ENCODE measurements around the gene PTPRQ.

Gene PTPRQ

GRCh38 chr12:80490329-80490728, 46.3 kb downstream of the PTPRQ start:
- Mint-ChIP-seq H3K36me3 (ENCODE audit: low read depth) (no peaks in the 10 kb centered on the region), H3K9me3 (no peaks in the 10 kb centered on the region), H3K4me1 (ENCODE audit: low read depth) (no peaks in the 10 kb centered on the region), H3K27ac (no peak overlapping the region), H3K27me3 (no peaks in the 10 kb centered on the region), H3K4me3 (no peak overlapping the region)
- intact Hi-C loops (cut with micrococcal nuclease): no loop called here

- Mint-ChIP-seq H3K36me3 (ENCODE audit: low read depth) (no peaks in the 10 kb centered on the region), H3K9me3 (no peaks in the 10 kb centered on the region), H3K4me3 (no peak overlapping the region), H3K27ac (no peak overlapping the region), H3K27me3 (no peaks in the 10 kb centered on the region), H3K4me1 (ENCODE audit: low read depth) (no peaks in the 10 kb centered on the region)
- intact Hi-C loops (cut with micrococcal nuclease): no loop called here
Measured at GRCh38 chr12:80491166-80491565, 47.1 kb downstream of the PTPRQ start.

- Mint-ChIP-seq H3K36me3 (ENCODE audit: low read depth) (no peaks in the 10 kb centered on the region), H3K27ac (no peak overlapping the region)
Measured at GRCh38 chr12:80493466-80493865, 49.4 kb downstream of the PTPRQ start.

GRCh38 chr12:80494836-80495235, 50.8 kb downstream of the PTPRQ start:
- no peak overlapping the region for H3K4me3 Mint-ChIP-seq
- H3K27me3 Mint-ChIP-seq: no peaks in the 10 kb centered on the region
- no peak overlapping the region for H3K27ac Mint-ChIP-seq
- no peaks in the 10 kb centered on the region for H3K9me3 Mint-ChIP-seq
- no peaks in the 10 kb centered on the region for H3K4me1 Mint-ChIP-seq (ENCODE audit: low read depth)
- H3K36me3 Mint-ChIP-seq (ENCODE audit: low read depth): no peaks in the 10 kb centered on the region
- intact Hi-C loops (cut with micrococcal nuclease): no loop called here

More at GRCh38 chr12:80493466-80493865, 49.4 kb downstream of the PTPRQ start:
- Mint-ChIP-seq H3K4me3 (no peak overlapping the region), H3K4me1 (ENCODE audit: low read depth) (no peaks in the 10 kb centered on the region), H3K27me3 (no peaks in the 10 kb centered on the region), H3K9me3 (no peaks in the 10 kb centered on the region)
- intact Hi-C loops (cut with micrococcal nuclease): no loop called here

GRCh38 chr12:80498059-80498728, 54.2 kb downstream of the PTPRQ start:
- no peaks in the 10 kb centered on the region for H3K27me3 Mint-ChIP-seq
- no peaks in the 10 kb centered on the region for H3K36me3 Mint-ChIP-seq (ENCODE audit: low read depth)
- H3K4me3 Mint-ChIP-seq: no peak overlapping the region
- intact Hi-C loops (cut with micrococcal nuclease): no loop called here
- H3K4me1 Mint-ChIP-seq (ENCODE audit: low read depth): no peaks in the 10 kb centered on the region
- H3K27ac Mint-ChIP-seq: no peak overlapping the region
- H3K9me3 Mint-ChIP-seq: no peaks in the 10 kb centered on the region

- intact Hi-C loops (cut with micrococcal nuclease): no loop called here
- Mint-ChIP-seq H3K4me3 (no peak overlapping the region), H3K27ac (no peak overlapping the region), H3K4me1 (ENCODE audit: low read depth) (no peaks in the 10 kb centered on the region), H3K36me3 (ENCODE audit: low read depth) (no peaks in the 10 kb centered on the region), H3K9me3 (no peaks in the 10 kb centered on the region), H3K27me3 (peaks cover 2% of the 10 kb centered on the region)
Measured at GRCh38 chr12:80504389-80505163, 60.5 kb downstream of the PTPRQ start.

- Mint-ChIP-seq H3K27ac (no peak overlapping the region), H3K36me3 (ENCODE audit: low read depth) (no peaks in the 10 kb centered on the region), H3K4me1 (ENCODE audit: low read depth) (no peaks in the 10 kb centered on the region), H3K27me3 (peaks cover 20% of the 10 kb centered on the region), H3K4me3 (no peak overlapping the region), H3K9me3 (no peaks in the 10 kb centered on the region)
- intact Hi-C loops (cut with micrococcal nuclease): no loop called here
Measured at GRCh38 chr12:80509781-80510556, 65.9 kb downstream of the PTPRQ start.

GRCh38 chr12:80512781-80513180, 68.7 kb downstream of the PTPRQ start:
- Mint-ChIP-seq H3K27ac (no peak overlapping the region), H3K4me1 (ENCODE audit: low read depth) (no peaks in the 10 kb centered on the region), H3K27me3 (peaks cover 18% of the 10 kb centered on the region), H3K4me3 (no peak overlapping the region), H3K9me3 (no peaks in the 10 kb centered on the region), H3K36me3 (ENCODE audit: low read depth) (no peaks in the 10 kb centered on the region)
- intact Hi-C loops (cut with micrococcal nuclease): no loop called here

GRCh38 chr12:80513211-80513610, 69.2 kb downstream of the PTPRQ start:
- no peak overlapping the region for H3K4me3 Mint-ChIP-seq
- H3K4me1 Mint-ChIP-seq (ENCODE audit: low read depth): no peaks in the 10 kb centered on the region
- intact Hi-C loops (cut with micrococcal nuclease): no loop called here
- H3K27me3 Mint-ChIP-seq: peaks cover 18% of the 10 kb centered on the region
- H3K36me3 Mint-ChIP-seq (ENCODE audit: low read depth): no peaks in the 10 kb centered on the region
- no peaks in the 10 kb centered on the region for H3K9me3 Mint-ChIP-seq
- H3K27ac Mint-ChIP-seq: no peak overlapping the region

GRCh38 chr12:80517655-80518054, 73.6 kb downstream of the PTPRQ start:
- H3K36me3 Mint-ChIP-seq (ENCODE audit: low read depth): no peaks in the 10 kb centered on the region
- intact Hi-C loops (cut with micrococcal nuclease): no loop called here
- H3K4me1 Mint-ChIP-seq (ENCODE audit: low read depth): no peaks in the 10 kb centered on the region
- no peak overlapping the region for H3K27ac Mint-ChIP-seq
- H3K4me3 Mint-ChIP-seq: no peak overlapping the region
- peaks cover 9% of the 10 kb centered on the region for H3K27me3 Mint-ChIP-seq
- no peaks in the 10 kb centered on the region for H3K9me3 Mint-ChIP-seq

GRCh38 chr12:80531646-80532045, 87.6 kb downstream of the PTPRQ start:
- Mint-ChIP-seq H3K4me3 (no peak overlapping the region), H3K27ac (no peak overlapping the region), H3K27me3 (no peaks in the 10 kb centered on the region), H3K36me3 (ENCODE audit: low read depth) (no peaks in the 10 kb centered on the region), H3K4me1 (ENCODE audit: low read depth) (no peaks in the 10 kb centered on the region), H3K9me3 (no peaks in the 10 kb centered on the region)
- intact Hi-C loops (cut with micrococcal nuclease): no loop called here

- Mint-ChIP-seq H3K9me3 (no peaks in the 10 kb centered on the region), H3K27me3 (peaks cover 4% of the 10 kb centered on the region), H3K27ac (no peak overlapping the region), H3K36me3 (ENCODE audit: low read depth) (no peaks in the 10 kb centered on the region), H3K4me3 (no peak overlapping the region), H3K4me1 (ENCODE audit: low read depth) (no peaks in the 10 kb centered on the region)
- intact Hi-C loops (cut with micrococcal nuclease): no loop called here
Measured at GRCh38 chr12:80539029-80539428, 95.0 kb downstream of the PTPRQ start.

GRCh38 chr12:80549298-80549697, 105.3 kb downstream of the PTPRQ start:
- Mint-ChIP-seq H3K27ac (no peak overlapping the region), H3K36me3 (ENCODE audit: low read depth) (no peaks in the 10 kb centered on the region), H3K4me1 (ENCODE audit: low read depth) (no peaks in the 10 kb centered on the region), H3K9me3 (no peaks in the 10 kb centered on the region), H3K27me3 (no peaks in the 10 kb centered on the region), H3K4me3 (no peak overlapping the region)
- intact Hi-C loops (cut with micrococcal nuclease): no loop called here

GRCh38 chr12:80551897-80552296, 107.9 kb downstream of the PTPRQ start:
- no peak overlapping the region for H3K4me3 Mint-ChIP-seq
- H3K27ac Mint-ChIP-seq: no peak overlapping the region
- H3K9me3 Mint-ChIP-seq: no peaks in the 10 kb centered on the region
- no peaks in the 10 kb centered on the region for H3K36me3 Mint-ChIP-seq (ENCODE audit: low read depth)
- intact Hi-C loops (cut with micrococcal nuclease): no loop called here
- H3K27me3 Mint-ChIP-seq: no peaks in the 10 kb centered on the region
- peaks cover 6% of the 10 kb centered on the region for H3K4me1 Mint-ChIP-seq (ENCODE audit: low read depth)
